GM06990 (cell line): ENCODE measurements around the gene GPR42.
A peak's percentile ranks its signal among the peaks of the same experiment; 100 is the strongest.

Experiments
- DNase-seq: peaks from one replicate; pipeline ENCODE4 v3.0.0-alpha.2; 2011; ENCODE audit not compliant: insufficient read length; ENCODE audit errors: extremely low read depth
- H3K27me3 ChIP-seq: replicated peaks from 2 replicates; pipeline ENCODE4 v1.6.0; 2011; ENCODE audit warnings: low read length; ENCODE audit not compliant: control insufficient read depth, insufficient read depth
- H3K36me3 ChIP-seq: 2 replicates; pipeline ENCODE4 v1.5.1; 2011; ENCODE audit warnings: low read length; ENCODE audit not compliant: control insufficient read depth, insufficient read depth
- H3K4me3 ChIP-seq: replicated peaks from 2 replicates; pipeline ENCODE4 v1.5.1; 2011; ENCODE audit warnings: low read depth, mild to moderate bottlenecking, control low read depth, low read length
- CTCF ChIP-seq: IDR thresholded peaks from 2 replicates; pipeline ENCODE4 v1.5.1; 2011; ENCODE audit warnings: low read length, control low read depth, mild to moderate bottlenecking, inconsistent platforms; ENCODE audit not compliant: insufficient read depth, poor library complexity, severe bottlenecking

Gene GPR42

GRCh38 chr19:35351411-35352176 is 19.3 kb upstream of the GPR42 start:
- H3K36me3 ChIP-seq = no peaks in the 10 kb centered on the region
- no peak overlapping the region for H3K4me3 ChIP-seq
- DNase-seq = no peak
- no peaks in the 10 kb centered on the region for H3K27me3 ChIP-seq
- no peak for TF ChIP-seq CTCF

DNA sequence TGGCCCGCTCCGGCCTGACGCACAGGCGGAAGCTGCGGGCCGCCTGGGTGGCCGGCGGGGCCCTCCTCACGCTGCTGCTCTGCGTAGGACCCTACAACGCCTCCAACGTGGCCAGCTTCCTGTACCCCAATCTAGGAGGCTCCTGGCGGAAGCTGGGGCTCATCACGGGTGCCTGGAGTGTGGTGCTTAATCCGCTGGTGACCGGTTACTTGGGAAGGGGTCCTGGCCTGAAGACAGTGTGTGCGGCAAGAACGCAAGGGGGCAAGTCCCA is 18.8 kb upstream of the GPR42 start:
- Histone ChIP-seq H3K36me3 (no peaks in the 10 kb centered on the region), H3K4me3 (no peak overlapping the region), H3K27me3 (no peaks in the 10 kb centered on the region)
- no peak for TF ChIP-seq CTCF
- DNase-seq = no peak

GRCh38 chr19:35352448-35353304 is 18.2 kb upstream of the GPR42 start:
- Histone ChIP-seq H3K36me3 (no peaks in the 10 kb centered on the region), H3K4me3 (no peak overlapping the region), H3K27me3 (no peaks in the 10 kb centered on the region)
- peak; percentile 77 for TF ChIP-seq CTCF
- peak; percentile 59 for DNase-seq

- TF ChIP-seq CTCF = no peak
- H3K36me3 ChIP-seq = no peaks in the 10 kb centered on the region
- DNase-seq = no peak
- no peak overlapping the region for H3K4me3 ChIP-seq
- H3K27me3 ChIP-seq = no peaks in the 10 kb centered on the region
These were observed 17.2 kb upstream of the GPR42 start for GRCh38 chr19:35353635-35354034.

GRCh38 chr19:35354898-35355297 is 16.0 kb upstream of the GPR42 start:
- no peaks in the 10 kb centered on the region for H3K27me3 ChIP-seq
- H3K36me3 ChIP-seq = no peaks in the 10 kb centered on the region
- TF ChIP-seq CTCF = no peak
- no peak overlapping the region for H3K4me3 ChIP-seq
- no peak for DNase-seq
